Activated B cell treated with CpG ODN at 0.5 μM for 24 hours (primary cell): Measurements from ENCODE around the gene SYT11. TPM values are rescaled to one million over a fixed set of nuclear protein-coding genes. Genes with fewer than 3 reads are reported as not detected.

Experiments
- ATAC-seq: fragments of 200-7000 bp; cut with Tn5 transposase; one replicate; pipeline ENCODE4 v1.10.0; 2021; ENCODE audit warnings: low read depth, mild to moderate bottlenecking, moderate library complexity
- CTCF ChIA-PET: fragments of 350-600 bp; sonication (Branson Sonifier 250); formaldehyde crosslinking; loops from one replicate; lab custom pipeline; 2021; ENCODE audit warnings: antibody characterized with exemption; lab: Charles Lee
- POLR2A ChIA-PET: fragments of 350-600 bp; sonication (Branson Sonifier 250); formaldehyde crosslinking; loops from one replicate; lab custom pipeline; 2021; ENCODE audit warnings: antibody characterized with exemption; lab: Charles Lee
- DNase-seq: peaks from one replicate; pipeline ENCODE4 v3.0.0; 2022
- H3K27ac Mint-ChIP-seq: one replicate; pipeline ENCODE4 v1.8.0; 2020; ENCODE audit warnings: mixed read lengths
- H3K27me3 Mint-ChIP-seq: one replicate; pipeline ENCODE4 v1.8.0; 2021; ENCODE audit warnings: mixed read lengths
- H3K36me3 Mint-ChIP-seq: one replicate; pipeline ENCODE4 v1.8.0; 2021; ENCODE audit warnings: low read depth, mixed read lengths
- H3K4me1 Mint-ChIP-seq: one replicate; pipeline ENCODE4 v1.8.0; 2021; ENCODE audit warnings: mixed read lengths
- H3K4me3 Mint-ChIP-seq: one replicate; pipeline ENCODE4 v1.8.0; 2020; ENCODE audit warnings: mild to moderate bottlenecking, mixed read lengths
- H3K9me3 Mint-ChIP-seq: one replicate; pipeline ENCODE4 v1.8.0; 2020; ENCODE audit warnings: mixed read lengths
- intact Hi-C: fragments of 100-400 bp; cut with micrococcal nuclease; formaldehyde crosslinking; loops from one replicate; pipeline ENCODE4 v1.15.1; 2024
- total RNA-seq: library from RNA; stranded (reverse); gene quantifications from 2 replicates; pipeline ENCODE4 v1.2.3, GENCODE V29; 2022
- TF ChIP-seq, protein P1 (sequence below): fragments of 200-600 bp; IDR thresholded peaks from one replicate; pipeline ENCODE4 v1.8.0; 2022; ENCODE audit warnings: antibody characterized with exemption, mild to moderate bottlenecking

The SYT11 gene
- total RNA-seq, 1 donor from 2014 or later = 3.7 TPM

DNA sequence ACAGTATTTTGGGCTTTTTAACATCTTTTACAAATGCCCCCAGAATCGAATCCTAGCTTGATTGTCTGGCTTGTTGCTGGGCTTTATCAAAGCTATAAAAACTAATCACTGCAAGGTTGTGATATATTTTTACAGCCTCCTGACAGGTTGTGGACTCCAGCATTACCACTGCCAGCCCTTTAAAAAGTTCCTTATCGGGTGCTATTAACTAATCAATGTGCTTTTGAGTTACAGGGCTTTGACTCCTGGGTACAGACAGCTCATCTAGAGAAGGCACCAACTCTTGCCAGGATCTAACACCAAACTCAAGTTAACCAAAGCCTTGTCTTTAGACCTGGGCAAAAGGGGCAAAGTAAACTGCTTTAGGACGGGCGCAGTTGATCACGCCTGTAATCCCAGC, 19.0 kb upstream of the SYT11 start:
- TF ChIP-seq, protein P1, sequence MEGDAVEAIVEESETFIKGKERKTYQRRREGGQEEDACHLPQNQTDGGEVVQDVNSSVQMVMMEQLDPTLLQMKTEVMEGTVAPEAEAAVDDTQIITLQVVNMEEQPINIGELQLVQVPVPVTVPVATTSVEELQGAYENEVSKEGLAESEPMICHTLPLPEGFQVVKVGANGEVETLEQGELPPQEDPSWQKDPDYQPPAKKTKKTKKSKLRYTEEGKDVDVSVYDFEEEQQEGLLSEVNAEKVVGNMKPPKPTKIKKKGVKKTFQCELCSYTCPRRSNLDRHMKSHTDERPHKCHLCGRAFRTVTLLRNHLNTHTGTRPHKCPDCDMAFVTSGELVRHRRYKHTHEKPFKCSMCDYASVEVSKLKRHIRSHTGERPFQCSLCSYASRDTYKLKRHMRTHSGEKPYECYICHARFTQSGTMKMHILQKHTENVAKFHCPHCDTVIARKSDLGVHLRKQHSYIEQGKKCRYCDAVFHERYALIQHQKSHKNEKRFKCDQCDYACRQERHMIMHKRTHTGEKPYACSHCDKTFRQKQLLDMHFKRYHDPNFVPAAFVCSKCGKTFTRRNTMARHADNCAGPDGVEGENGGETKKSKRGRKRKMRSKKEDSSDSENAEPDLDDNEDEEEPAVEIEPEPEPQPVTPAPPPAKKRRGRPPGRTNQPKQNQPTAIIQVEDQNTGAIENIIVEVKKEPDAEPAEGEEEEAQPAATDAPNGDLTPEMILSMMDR = no peak
- ATAC-seq (no peak), DNase-seq (no peak)
- intact Hi-C loops = no loop called here
- no peak overlapping the region for H3K4me3 Mint-ChIP-seq
- CTCF ChIA-PET = no interaction called here
- H3K4me1 Mint-ChIP-seq = peaks cover 24% of the 10 kb centered on the region
- POLR2A ChIA-PET = no interaction called here
- H3K27me3 Mint-ChIP-seq = no peaks in the 10 kb centered on the region
- H3K9me3 Mint-ChIP-seq = no peaks in the 10 kb centered on the region
- H3K36me3 Mint-ChIP-seq = peaks cover 53% of the 10 kb centered on the region
- H3K27ac Mint-ChIP-seq = no peak overlapping the region

DNA sequence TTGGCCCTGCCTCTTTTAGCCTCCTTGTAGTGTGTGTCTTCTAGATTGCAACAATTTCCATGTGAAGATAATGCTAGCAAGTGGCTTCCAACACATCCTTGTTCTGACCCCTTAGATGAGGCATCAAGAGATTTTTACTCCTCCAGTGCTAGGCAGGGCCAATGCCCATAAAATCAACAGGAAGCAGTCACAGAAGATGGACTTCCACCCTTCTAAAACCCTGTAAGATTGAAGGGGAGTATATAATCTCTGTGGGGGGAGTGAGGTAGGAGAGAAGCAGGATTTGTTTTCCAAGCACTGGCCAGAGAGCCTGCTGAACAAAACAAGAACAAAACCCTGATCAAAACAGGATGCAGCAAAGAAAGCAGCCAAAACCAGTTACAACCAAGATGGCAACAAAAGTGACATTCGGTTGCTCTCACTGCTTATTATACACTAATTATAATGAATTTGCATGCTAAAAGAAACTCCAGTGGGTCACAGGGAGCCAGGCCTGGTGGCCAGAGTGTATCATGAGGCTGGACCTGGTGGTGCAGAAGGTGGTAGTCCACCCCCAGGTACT, 14.4 kb upstream of the SYT11 start:
- ATAC-seq (no peak), DNase-seq (no peak)
- intact Hi-C loops = no loop called here
- Mint-ChIP-seq H3K27me3 (no peaks in the 10 kb centered on the region), H3K36me3 (peaks cover 58% of the 10 kb centered on the region), H3K4me1 (peaks cover 25% of the 10 kb centered on the region), H3K27ac (peak overlapping the region; percentile 35), H3K4me3 (no peak overlapping the region), H3K9me3 (no peaks in the 10 kb centered on the region)
- TF ChIP-seq, protein P1 = no peak
- ChIA-PET POLR2A (no interaction called here), CTCF (no interaction called here)

DNA sequence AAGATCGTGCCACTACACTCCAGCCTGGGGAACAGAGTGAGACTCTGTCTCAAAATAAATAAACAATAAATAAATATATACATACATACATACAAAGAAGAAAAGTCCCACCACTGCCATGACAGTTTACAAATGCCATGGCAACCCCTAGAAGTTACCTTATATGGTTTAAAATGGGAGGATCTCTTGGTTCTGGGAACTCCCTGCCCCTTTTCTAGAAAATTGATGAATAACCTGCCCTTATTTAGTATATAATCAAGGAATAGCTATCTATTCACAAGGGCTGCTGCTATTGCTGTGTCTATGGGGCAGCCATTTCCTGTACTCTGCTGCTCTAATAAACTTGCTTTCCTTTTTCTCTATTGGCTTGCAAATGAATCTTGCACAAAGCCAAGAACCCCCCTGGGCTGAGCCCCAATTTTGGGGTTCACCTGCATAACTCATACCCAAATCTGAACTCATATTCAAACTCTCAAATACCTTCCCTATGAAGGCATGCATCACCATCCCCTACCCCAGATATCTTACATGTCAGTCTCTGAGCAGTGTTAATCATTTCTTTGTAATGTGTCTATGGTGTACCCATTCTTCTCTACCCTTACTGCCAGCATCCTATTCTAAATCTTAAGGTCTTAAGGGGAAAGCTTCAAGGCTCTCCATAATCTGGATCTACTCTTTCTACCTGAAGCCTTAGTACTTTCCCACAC, 11.4 kb upstream of the SYT11 start:
- intact Hi-C loops = no loop called here
- Mint-ChIP-seq H3K4me3 (no peak overlapping the region), H3K27me3 (no peaks in the 10 kb centered on the region), H3K4me1 (peaks cover 36% of the 10 kb centered on the region), H3K27ac (no peak overlapping the region), H3K36me3 (peaks cover 73% of the 10 kb centered on the region), H3K9me3 (no peaks in the 10 kb centered on the region)
- TF ChIP-seq, protein P1 = no peak
- POLR2A ChIA-PET = no interaction called here
- CTCF ChIA-PET = no interaction called here
- no peak for ATAC-seq
- no peak for DNase-seq

DNA sequence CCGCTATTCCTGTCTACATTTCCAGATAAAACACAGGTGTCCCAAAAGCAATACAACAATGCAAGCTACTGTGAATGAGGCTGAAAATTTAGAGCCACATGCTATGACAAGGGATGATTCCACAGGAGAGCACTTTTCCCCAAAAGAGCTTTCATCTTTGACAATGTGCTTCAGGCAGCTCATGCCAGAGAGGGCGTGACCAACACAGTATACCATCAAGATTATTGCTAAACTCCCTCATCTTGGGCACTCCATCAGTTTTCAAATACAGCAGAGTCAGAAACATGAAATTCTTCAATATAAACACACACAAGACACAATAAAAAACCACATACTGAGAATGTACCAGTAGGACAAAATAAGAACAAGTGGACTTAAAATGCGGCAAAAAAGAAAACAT, 9.0 kb upstream of the SYT11 start:
- H3K9me3 Mint-ChIP-seq = no peaks in the 10 kb centered on the region
- no peaks in the 10 kb centered on the region for H3K27me3 Mint-ChIP-seq
- POLR2A ChIA-PET = no interaction called here
- peaks cover 25% of the 10 kb centered on the region for H3K4me1 Mint-ChIP-seq
- H3K36me3 Mint-ChIP-seq = peaks cover 67% of the 10 kb centered on the region
- TF ChIP-seq, protein P1 = no peak
- no peak for DNase-seq
- CTCF ChIA-PET = no interaction called here
- ATAC-seq = no peak
- no peak overlapping the region for H3K27ac Mint-ChIP-seq
- no peak overlapping the region for H3K4me3 Mint-ChIP-seq
- intact Hi-C loops = no loop called here

DNA sequence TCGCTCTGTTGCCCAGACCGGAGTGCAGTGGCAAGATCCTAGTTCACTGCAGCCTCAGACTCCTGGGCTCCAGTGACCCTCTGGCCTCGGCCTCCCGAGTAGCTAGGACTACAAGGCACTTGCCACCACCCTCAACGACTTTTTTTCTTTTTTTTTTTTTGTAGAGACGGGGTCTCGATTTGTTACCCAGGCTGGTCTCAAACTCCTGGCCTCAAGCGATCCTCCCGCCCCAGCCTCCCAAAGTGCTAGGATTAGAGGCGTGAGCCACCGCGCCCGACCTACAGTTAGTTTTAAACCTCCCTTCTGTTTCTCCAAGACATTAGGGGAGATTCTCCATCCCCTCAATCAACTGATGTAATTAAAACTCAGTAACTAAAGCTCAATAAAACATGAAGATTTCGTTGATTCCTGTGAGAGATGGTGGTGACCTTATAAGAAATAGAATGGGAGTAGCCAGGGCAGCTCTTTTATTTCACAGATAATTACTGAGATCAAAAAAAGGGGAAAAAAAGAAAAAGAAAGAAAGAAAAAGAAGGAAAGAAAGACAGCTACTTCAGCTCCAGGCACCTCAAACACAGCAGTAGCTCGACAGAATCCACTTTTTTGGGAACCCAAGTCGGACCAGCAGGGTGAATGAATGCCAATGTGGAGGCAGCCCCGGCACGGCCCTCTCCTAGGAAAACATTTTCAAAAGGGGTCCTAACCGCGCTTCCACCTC, 3.0 kb upstream of the SYT11 start:
- DNase-seq = no peak
- Mint-ChIP-seq H3K4me3 (peak overlapping the region; percentile 98), H3K27ac (peak overlapping the region; percentile 97), H3K36me3 (peaks cover 37% of the 10 kb centered on the region), H3K4me1 (peaks cover 57% of the 10 kb centered on the region), H3K27me3 (no peaks in the 10 kb centered on the region), H3K9me3 (no peaks in the 10 kb centered on the region)
- CTCF ChIA-PET = no interaction called here
- no peak for ATAC-seq
- POLR2A ChIA-PET = interaction anchor here (0.7 to 2.3 kb wide), 5 partner anchors 26 to 651 kb away, joined by 3 to 7 read pairs (median 6); partner anchors contain the start of gene ARHGEF2
- intact Hi-C loops = loop anchor here (2.0 kb wide), 4 partner anchors 112 to 426 kb away; partner anchors contain the start of genes ARHGEF2, SMG5 and SSR2
- TF ChIP-seq, protein P1 = no peak
